Endothelial cell of umbilical vein (primary cell): Measurements from ENCODE around the gene ETFBKMT. TPM values are rescaled to one million over a fixed set of nuclear protein-coding genes. Genes with fewer than 3 reads are reported as not detected.

Source experiments
- BruUV-seq: library from RNA; stranded (reverse); fragments of 400-500 nt; replicated peaks from 2 replicates; lab custom pipeline; 2021; lab: Mats Ljungman, UMichigan
- CTCF ChIA-PET: fragments of 300-600, 350-600 bp; sonication (Branson Sonifier 250); formaldehyde crosslinking; loops from one replicate; lab custom pipeline; 2021; ENCODE audit warnings: antibody characterized with exemption, inconsistent platforms; lab: Charles Lee
- POLR2A ChIA-PET: fragments of 300-600, 350-600 bp; sonication (Branson Sonifier 250); formaldehyde crosslinking; loops from one replicate; lab custom pipeline; 2021; ENCODE audit warnings: antibody characterized with exemption, inconsistent platforms; lab: Charles Lee
- DNase-seq: peaks from one replicate; pipeline ENCODE4 v3.0.0-alpha.2; 2011; ENCODE audit warnings: low read depth, low spot score
- FAIRE-seq: peaks from 2 replicates; lab custom pipeline; 2011; peaks lifted over from hg19 to GRCh38; lab: Jason Lieb, UNC
- H2AFZ ChIP-seq: 2 replicates; pipeline ENCODE4 v1.6.0; 2012; ENCODE audit warnings: low read depth, low read length, control low read depth, inconsistent platforms
- H3K27ac ChIP-seq: 2 replicates; pipeline ENCODE4 v1.5.1; 2011; ENCODE audit warnings: low read depth, mild to moderate bottlenecking, control low read depth, low read length, moderate library complexity; ENCODE audit not compliant: insufficient read depth
- H3K27me3 ChIP-seq, 2 experiments: 2 replicates each; pipeline versions ENCODE4 v1.6.0 to v1.6.1; 2011; ENCODE audit warnings: low read length in 2 of 2, mixed read lengths in 1 of 2; ENCODE audit not compliant: control insufficient read depth in 2 of 2, insufficient read depth in 2 of 2
- H3K36me3 ChIP-seq, 2 experiments: 2 replicates in 1 of 2; 3 replicates in 1 of 2; pipeline ENCODE4 v1.5.1; 2011; ENCODE audit warnings: low read length in 2 of 2, mild to moderate bottlenecking in 1 of 2, moderate library complexity in 1 of 2; ENCODE audit not compliant: control insufficient read depth in 2 of 2, insufficient read depth in 2 of 2; ENCODE audit errors: extremely low read depth in 1 of 2
- H3K4me1 ChIP-seq: 3 replicates; pipeline ENCODE4 v1.5.1; 2011; ENCODE audit warnings: mild to moderate bottlenecking, low read length; ENCODE audit not compliant: control insufficient read depth, insufficient read depth; ENCODE audit errors: extremely low read depth
- H3K4me2 ChIP-seq: 2 replicates; pipeline ENCODE4 v1.6.1; 2011; ENCODE audit warnings: low read length, control low read depth, mixed read lengths; ENCODE audit not compliant: insufficient read depth
- H3K4me3 ChIP-seq, 3 experiments: fragments of 200-600 bp in 1 of 3; sonication (generic), shearing (Covaris generic) in 1 of 3; replicated peaks in 1 of 3; 2 replicates each; pipeline ENCODE4 v1.5.1; 2011 to 2016; ENCODE audit warnings: control low read depth in 3 of 3, low read length in 3 of 3, mild to moderate bottlenecking in 2 of 3, inconsistent platforms in 1 of 3, low read depth in 1 of 3, moderate library complexity in 1 of 3; ENCODE audit not compliant: insufficient read depth in 1 of 3
- H3K79me2 ChIP-seq: 2 replicates; pipeline ENCODE4 v1.6.0; 2012; ENCODE audit warnings: low read length, inconsistent platforms; ENCODE audit not compliant: control insufficient read depth, insufficient read depth
- H3K9ac ChIP-seq: replicated peaks from 2 replicates; pipeline ENCODE3; 2011; ENCODE audit warnings: low read length, control low read depth; ENCODE audit not compliant: insufficient read depth; ENCODE audit errors: extremely low read depth
- H3K9me1 ChIP-seq: replicated peaks from 3 replicates; pipeline ENCODE4 v1.6.0; 2011; ENCODE audit warnings: mild to moderate bottlenecking, low read length; ENCODE audit not compliant: control insufficient read depth, insufficient read depth; ENCODE audit errors: extremely low read depth
- H3K9me3 ChIP-seq: replicated peaks from 2 replicates; pipeline ENCODE4 v1.5.1; 2012; ENCODE audit warnings: low read length, inconsistent platforms; ENCODE audit not compliant: control insufficient read depth, insufficient read depth
- H4K20me1 ChIP-seq: replicated peaks from 2 replicates; pipeline ENCODE3; 2011; ENCODE audit warnings: mild to moderate bottlenecking, low read length; ENCODE audit not compliant: control insufficient read depth, insufficient read depth; ENCODE audit errors: extremely low read depth
- EZH2 ChIP-seq: IDR thresholded peaks from 2 replicates; pipeline ENCODE4 v1.6.1; 2012; ENCODE audit warnings: borderline replicate concordance, low read depth, mild to moderate bottlenecking, moderate library complexity, low read length, inconsistent platforms; ENCODE audit not compliant: severe bottlenecking
- FOS ChIP-seq: IDR thresholded peaks from 2 replicates; pipeline ENCODE4 v1.6.1; 2011; ENCODE audit warnings: mild to moderate bottlenecking, low read length, moderate library complexity, borderline replicate concordance; ENCODE audit not compliant: insufficient read depth
- GATA2 ChIP-seq: IDR thresholded peaks from 2 replicates; pipeline ENCODE4 v1.7.0; 2011; ENCODE audit warnings: low read depth, mild to moderate bottlenecking, moderate library complexity, mixed read lengths, low read length; ENCODE audit not compliant: insufficient read length, insufficient read depth
- JUN ChIP-seq: IDR thresholded peaks from 2 replicates; pipeline ENCODE4 v1.6.1; 2011; ENCODE audit warnings: borderline replicate concordance, low read depth; ENCODE audit not compliant: insufficient read length, insufficient read depth
- MYC ChIP-seq: IDR thresholded peaks from one replicate; pipeline ENCODE4 v1.6.1; 2011; ENCODE audit warnings: mild to moderate bottlenecking, low read depth, low read length
- POLR2A ChIP-seq: IDR thresholded peaks from 2 replicates; pipeline ENCODE4 v1.6.1; 2012; ENCODE audit warnings: low read depth, mild to moderate bottlenecking, control low read depth, low read length
- POLR2AphosphoS5 ChIP-seq: IDR thresholded peaks from 2 replicates; pipeline ENCODE4 v1.6.1; 2012; ENCODE audit warnings: low read depth, mild to moderate bottlenecking, control low read depth, low read length, moderate library complexity; ENCODE audit not compliant: insufficient read depth
- dilution Hi-C: fragments of 300-500 bp; cut with MboI; formaldehyde crosslinking; loops from one replicate; pipeline ENCODE4 v1.15.0; 2019; ENCODE audit warnings: low sequenced_read_pairs; ENCODE audit not compliant: extremely low pct_ligation_motif_present
- intact Hi-C: fragments of 100-400 bp; cut with micrococcal nuclease; formaldehyde crosslinking; loops from one replicate; pipeline ENCODE4 v1.10.0; 2022
- polyA plus RNA-seq, 4 experiments: library from polyadenylated mRNA; depleted of rRNA in 3 of 4; stranded (reverse) in 3 of 4; unstranded in 1 of 4; fragments of >200 nt; gene quantifications; 2 replicates each; pipeline versions ENCODE4 v1.2.1 to v1.2.3, GENCODE V29; 2011 to 2012; ENCODE audit warnings: missing spikeins in 1 of 4
- total RNA-seq: library from RNA; stranded (reverse); gene quantifications from 2 replicates; pipeline ENCODE4 v1.2.3, GENCODE V29; 2021
- TF ChIP-seq, protein P1 (sequence below): IDR thresholded peaks from 2 replicates; pipeline ENCODE4 v1.6.1; 2011; ENCODE audit not compliant: insufficient read depth, insufficient read length
- TF ChIP-seq, protein P2 (sequence below), 2 donors: IDR thresholded peaks; 1 replicate in 1 of 2; 2 replicates in 1 of 2; pipeline ENCODE4 v1.5.1; 2011; ENCODE audit warnings: low read length in 2 of 2, mild to moderate bottlenecking in 2 of 2, moderate library complexity in 2 of 2, control low read depth in 1 of 2, inconsistent platforms in 1 of 2, low read depth in 1 of 2; ENCODE audit not compliant: insufficient read depth in 1 of 2; ENCODE audit errors: extremely low read depth in 1 of 2

Gene ETFBKMT
- total and polyA plus RNA-seq, 2 donors (not counting 3 experiments of a cell fraction or from before 2014, with no cell fraction given), result 1.4 to 3.1 TPM

- Histone ChIP-seq H3K4me3 (no peak overlapping the region), H4K20me1 (no peaks in the 10 kb centered on the region), H3K36me3 (no peaks in the 10 kb centered on the region), H3K4me2 (no peak overlapping the region), H3K27me3 (no peaks in the 10 kb centered on the region), H3K9ac (no peak overlapping the region), H3K9me3 (no peaks in the 10 kb centered on the region), H3K27ac (no peak overlapping the region), H3K9me1 (no peaks in the 10 kb centered on the region), H3K4me1 (peaks cover 10% of the 10 kb centered on the region), H3K79me2 (no peaks in the 10 kb centered on the region), H2AFZ (no peak overlapping the region)
- CTCF ChIA-PET, result interaction anchor here (1.3 kb wide), 1 partner anchor 14 kb away, joined by 7 read pairs; no protein-coding TSS in a partner anchor
- TF ChIP-seq, protein P1, sequence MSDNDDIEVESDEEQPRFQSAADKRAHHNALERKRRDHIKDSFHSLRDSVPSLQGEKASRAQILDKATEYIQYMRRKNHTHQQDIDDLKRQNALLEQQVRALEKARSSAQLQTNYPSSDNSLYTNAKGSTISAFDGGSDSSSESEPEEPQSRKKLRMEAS, result no peak
- TF ChIP-seq JUN (no peak), MYC (no peak), FOS (no peak), POLR2A (no peak), GATA2 (no peak), POLR2AphosphoS5 (no peak), EZH2 (no peak)
- TF ChIP-seq, protein P2, sequence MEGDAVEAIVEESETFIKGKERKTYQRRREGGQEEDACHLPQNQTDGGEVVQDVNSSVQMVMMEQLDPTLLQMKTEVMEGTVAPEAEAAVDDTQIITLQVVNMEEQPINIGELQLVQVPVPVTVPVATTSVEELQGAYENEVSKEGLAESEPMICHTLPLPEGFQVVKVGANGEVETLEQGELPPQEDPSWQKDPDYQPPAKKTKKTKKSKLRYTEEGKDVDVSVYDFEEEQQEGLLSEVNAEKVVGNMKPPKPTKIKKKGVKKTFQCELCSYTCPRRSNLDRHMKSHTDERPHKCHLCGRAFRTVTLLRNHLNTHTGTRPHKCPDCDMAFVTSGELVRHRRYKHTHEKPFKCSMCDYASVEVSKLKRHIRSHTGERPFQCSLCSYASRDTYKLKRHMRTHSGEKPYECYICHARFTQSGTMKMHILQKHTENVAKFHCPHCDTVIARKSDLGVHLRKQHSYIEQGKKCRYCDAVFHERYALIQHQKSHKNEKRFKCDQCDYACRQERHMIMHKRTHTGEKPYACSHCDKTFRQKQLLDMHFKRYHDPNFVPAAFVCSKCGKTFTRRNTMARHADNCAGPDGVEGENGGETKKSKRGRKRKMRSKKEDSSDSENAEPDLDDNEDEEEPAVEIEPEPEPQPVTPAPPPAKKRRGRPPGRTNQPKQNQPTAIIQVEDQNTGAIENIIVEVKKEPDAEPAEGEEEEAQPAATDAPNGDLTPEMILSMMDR (IDR thresholded peaks at IDR 0.05; ENCODE audit: extremely low read depth in 1 of 2, insufficient read depth in 1 of 2, low read depth in 1 of 2, low read length in 2 of 2), result no peak
- POLR2A ChIA-PET, result no interaction called here
- intact Hi-C loops (no loop called here), dilution Hi-C loops (no loop called here)
- FAIRE-seq, result no peak
- BruUV-seq, result no TSS peak
- no peak for DNase-seq
These were observed 53.4 kb downstream of the ETFBKMT start for GRCh38 chr12:31712877-31713276.
